HepG2 (cell line): ENCODE results near the gene ARL4D. TPM values are rescaled to one million over a fixed set of nuclear protein-coding genes. Genes with fewer than 3 reads are reported as not detected.
A peak's percentile ranks its signal among the peaks of the same experiment; 100 is the strongest.

Source experiments
- CBX1 ChIP-seq: IDR thresholded peaks from one replicate; pipeline ENCODE4 v1.6.1; 2016; ENCODE audit warnings: antibody characterized with exemption, low read depth
- CHD2 ChIP-seq: IDR thresholded peaks from 2 replicates; pipeline ENCODE4 v1.6.1; 2011; ENCODE audit warnings: low read depth, low read length, improper control_type of control experiment
- EP300 ChIP-seq, 3 experiments: sonication (generic) in 1 of 3; formaldehyde crosslinking in 1 of 3; IDR thresholded peaks; 2 replicates each; pipeline versions ENCODE4 v1.5.1 to v1.6.1; 2011 to 2020; ENCODE audit warnings: low read depth in 2 of 3, low read length in 2 of 3, borderline replicate concordance in 1 of 3, improper control_type of control experiment in 1 of 3, mild to moderate bottlenecking in 1 of 3, missing genetic modification reagents in 1 of 3, moderate library complexity in 1 of 3
- GABPB1 ChIP-seq: IDR thresholded peaks from 2 replicates; pipeline ENCODE4 v1.6.1; 2016; ENCODE audit warnings: mild to moderate bottlenecking, missing genetic modification reagents, moderate library complexity, missing compliant biosample characterization
- KDM3A ChIP-seq: IDR thresholded peaks from 2 replicates; pipeline ENCODE4 v1.6.1; 2018; ENCODE audit warnings: low read depth, missing compliant biosample characterization
- KDM4B ChIP-seq: sonication (generic); formaldehyde crosslinking; IDR thresholded peaks from 2 replicates; pipeline ENCODE4 v1.4.0; 2020; ENCODE audit warnings: missing genetic modification reagents
- NR3C1 ChIP-seq: sonication (generic); formaldehyde crosslinking; IDR thresholded peaks from 2 replicates; pipeline ENCODE4 v1.4.0; 2020; ENCODE audit warnings: missing genetic modification reagents
- PHF5A ChIP-seq: IDR thresholded peaks from one replicate; pipeline ENCODE4 v1.6.1; 2018; ENCODE audit warnings: low read depth, missing genetic modification reagents; ENCODE audit not compliant: unreplicated experiment
- PRMT3 ChIP-seq: sonication (generic); formaldehyde crosslinking; IDR thresholded peaks from 2 replicates; pipeline ENCODE4 v1.8.1; 2022; ENCODE audit warnings: low read depth, mild to moderate bottlenecking, moderate library complexity, missing genetic modification reagents, borderline replicate concordance
- SOX6 ChIP-seq, 2 experiments: fragments of 450-650 bp in 1 of 2; sonication (generic) in 1 of 2; formaldehyde crosslinking in 1 of 2; IDR thresholded peaks; 2 replicates each; pipeline versions ENCODE4 v1.4.0 to v1.6.1; 2017 to 2020; ENCODE audit warnings: antibody characterized with exemption in 1 of 2, mild to moderate bottlenecking in 1 of 2, missing genetic modification reagents in 1 of 2
- SRSF1 ChIP-seq: fragments of 200-400 bp; formaldehyde crosslinking; optimal IDR thresholded peaks from 2 replicates; pipeline ENCODE3; 2017; ENCODE audit warnings: mild to moderate bottlenecking, low read depth, low read length, moderate library complexity
- SRY ChIP-seq: sonication (generic); formaldehyde crosslinking; IDR thresholded peaks from 2 replicates; pipeline ENCODE4 v1.8.0; 2022; ENCODE audit warnings: mild to moderate bottlenecking, missing genetic modification reagents
- ZFP41 ChIP-seq: sonication (generic); formaldehyde crosslinking; IDR thresholded peaks from 2 replicates; pipeline ENCODE4 v1.4.0; 2020; ENCODE audit warnings: mild to moderate bottlenecking, missing genetic modification reagents, borderline replicate concordance
- ZNF20 ChIP-seq: sonication (generic); formaldehyde crosslinking; IDR thresholded peaks from 2 replicates; pipeline ENCODE4 v1.4.0; 2020; ENCODE audit warnings: mild to moderate bottlenecking, moderate library complexity, missing genetic modification reagents
- ZNF362 ChIP-seq: sonication (generic); formaldehyde crosslinking; IDR thresholded peaks from 2 replicates; pipeline ENCODE4 v1.4.0; 2020; ENCODE audit warnings: missing genetic modification reagents, mild to moderate bottlenecking, borderline replicate concordance
- ZNF441 ChIP-seq: sonication (generic); formaldehyde crosslinking; IDR thresholded peaks from 2 replicates; pipeline ENCODE4 v1.7.0; 2021; ENCODE audit warnings: missing genetic modification reagents, borderline replicate concordance
- ZNF550 ChIP-seq: sonication (generic); formaldehyde crosslinking; IDR thresholded peaks from 2 replicates; pipeline ENCODE4 v1.4.0; 2020; ENCODE audit warnings: mild to moderate bottlenecking, missing genetic modification reagents, borderline replicate concordance
- polyA plus RNA-seq, 8 experiments: library from polyadenylated mRNA; depleted of rRNA in 3 of 8; stranded (reverse) in 7 of 8; unstranded in 1 of 8; fragments of >200 nt; fragmentation: Illumina TruSeq in 4 of 8; extraction: Trizol in 4 of 8; gene quantifications; 2 replicates each; pipeline versions ENCODE4 v1.2.1 to v1.2.3, GENCODE V29; 2011 to 2016; ENCODE audit warnings: low read depth in 4 of 8, missing spikeins in 1 of 8, mixed read lengths in 1 of 8; ENCODE audit not compliant: insufficient read depth in 1 of 8
- total RNA-seq, 5 experiments: library from RNA; depleted of rRNA; stranded (reverse); fragments of >200 nt; fragmentation: Illumina TruSeq; extraction: Trizol; gene quantifications; 2 replicates each; pipeline ENCODE4 v1.2.3, GENCODE V29; 2016; ENCODE audit warnings: low read depth in 1 of 5
- TF ChIP-seq, protein P1 (sequence below): IDR thresholded peaks from 2 replicates; pipeline ENCODE4 v1.6.1; 2016
- TF ChIP-seq, protein P2 (sequence below): sonication (generic); formaldehyde crosslinking; IDR thresholded peaks from 2 replicates; pipeline ENCODE4 v1.9.0; 2022; ENCODE audit warnings: missing genetic modification reagents, mild to moderate bottlenecking, borderline replicate concordance
- TF ChIP-seq, protein P3 (sequence below): sonication (generic); formaldehyde crosslinking; IDR thresholded peaks from 2 replicates; pipeline ENCODE4 v1.5.0; 2020; ENCODE audit warnings: missing genetic modification reagents, mild to moderate bottlenecking, borderline replicate concordance
- TF ChIP-seq, protein P4 (sequence below): sonication (generic); formaldehyde crosslinking; IDR thresholded peaks from 2 replicates; pipeline ENCODE4 v1.4.0; 2020; ENCODE audit warnings: mild to moderate bottlenecking, missing genetic modification reagents

ARL4D gene
- total and polyA plus RNA-seq, 2 of the 13 experiments (the other 11 are each of a cell fraction or from before 2014, with no cell fraction given): 9.0 to 25.9 TPM

DNA sequence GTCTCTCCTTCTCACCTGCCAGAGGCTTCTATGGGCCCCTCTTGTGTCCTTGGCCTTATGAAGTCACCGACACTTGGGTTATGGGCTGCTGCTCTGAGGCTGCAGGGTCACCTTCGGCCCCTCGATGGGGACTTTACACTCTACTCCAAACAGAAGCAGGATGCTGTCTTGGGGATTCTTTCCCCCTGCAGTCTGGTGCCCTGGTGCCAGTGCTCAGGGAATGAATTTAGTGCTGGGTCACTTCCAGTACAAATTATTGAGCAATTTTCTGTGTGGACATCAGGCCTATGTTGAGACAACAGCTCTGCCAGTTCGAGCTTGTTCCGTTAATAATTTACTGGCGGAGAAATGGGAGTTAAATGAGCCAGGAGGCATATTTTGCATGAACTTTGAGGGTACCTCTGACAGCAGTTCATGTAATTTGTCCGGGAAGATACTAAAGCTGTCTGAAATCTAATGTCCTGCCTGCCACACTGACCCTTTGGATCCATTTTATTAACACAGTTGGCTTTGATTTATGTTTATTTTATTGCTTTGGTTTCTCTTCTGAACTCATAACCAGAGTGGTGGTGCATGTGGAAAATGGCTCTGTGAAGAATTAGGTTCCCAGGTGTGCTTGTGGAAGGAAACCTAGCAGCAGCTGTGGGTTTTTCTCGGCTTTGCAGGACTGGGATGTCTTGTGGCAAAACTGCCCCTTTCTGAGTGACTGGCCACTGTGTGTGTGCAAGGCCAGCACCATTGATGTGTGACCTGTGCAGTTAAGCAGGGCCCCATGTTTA, 50.9 kb downstream of the ARL4D start (continued):
- TF ChIP-seq, protein P1, sequence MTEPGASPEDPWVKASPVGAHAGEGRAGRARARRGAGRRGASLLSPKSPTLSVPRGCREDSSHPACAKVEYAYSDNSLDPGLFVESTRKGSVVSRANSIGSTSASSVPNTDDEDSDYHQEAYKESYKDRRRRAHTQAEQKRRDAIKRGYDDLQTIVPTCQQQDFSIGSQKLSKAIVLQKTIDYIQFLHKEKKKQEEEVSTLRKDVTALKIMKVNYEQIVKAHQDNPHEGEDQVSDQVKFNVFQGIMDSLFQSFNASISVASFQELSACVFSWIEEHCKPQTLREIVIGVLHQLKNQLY: peak; percentile 61; the same call in 1 of the 2 replicates
- TF ChIP-seq, protein P2, sequence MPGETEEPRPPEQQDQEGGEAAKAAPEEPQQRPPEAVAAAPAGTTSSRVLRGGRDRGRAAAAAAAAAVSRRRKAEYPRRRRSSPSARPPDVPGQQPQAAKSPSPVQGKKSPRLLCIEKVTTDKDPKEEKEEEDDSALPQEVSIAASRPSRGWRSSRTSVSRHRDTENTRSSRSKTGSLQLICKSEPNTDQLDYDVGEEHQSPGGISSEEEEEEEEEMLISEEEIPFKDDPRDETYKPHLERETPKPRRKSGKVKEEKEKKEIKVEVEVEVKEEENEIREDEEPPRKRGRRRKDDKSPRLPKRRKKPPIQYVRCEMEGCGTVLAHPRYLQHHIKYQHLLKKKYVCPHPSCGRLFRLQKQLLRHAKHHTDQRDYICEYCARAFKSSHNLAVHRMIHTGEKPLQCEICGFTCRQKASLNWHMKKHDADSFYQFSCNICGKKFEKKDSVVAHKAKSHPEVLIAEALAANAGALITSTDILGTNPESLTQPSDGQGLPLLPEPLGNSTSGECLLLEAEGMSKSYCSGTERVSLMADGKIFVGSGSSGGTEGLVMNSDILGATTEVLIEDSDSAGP (CRISPR knock-in tag): no peak
- TF ChIP-seq GABPB1 (CRISPR knock-in tag) (peak; percentile 59), KDM3A (CRISPR knock-in tag) (peak; percentile 90; the same call in 1 of the 2 replicates), SRSF1 (no peak), PRMT3 (CRISPR knock-in tag) (0 out of 2 replicates have a peak, but pooled peaks have one; percentile 74), ZNF441 (peak; percentile 60; the same call in 1 of the 2 replicates), ZNF20 (CRISPR knock-in tag) (no peak), CHD2 (no peak), SRY (CRISPR knock-in tag) (no peak), CBX1 (peak; percentile 33), PHF5A (CRISPR knock-in tag) (no peak), EP300 (IDR thresholded peaks at IDR 0.05; ENCODE audit: low read depth in 2 of 2, low read length in 2 of 2) (peak; percentile 82 to 91), EP300 (CRISPR knock-in tag; IDR thresholded peaks at IDR 0.05; ENCODE audit: borderline replicate concordance) (peak; percentile 77), KDM4B (CRISPR knock-in tag) (peak; percentile 52; the same call in 1 of the 2 replicates), NR3C1 (no peak), ZNF362 (no peak), ZFP41 (CRISPR knock-in tag) (no peak), ZNF550 (CRISPR knock-in tag) (no peak), SOX6 (IDR thresholded peaks at IDR 0.05) (no peak), SOX6 (CRISPR knock-in tag; IDR thresholded peaks at IDR 0.05) (peak; percentile 93)
- TF ChIP-seq, protein P3, sequence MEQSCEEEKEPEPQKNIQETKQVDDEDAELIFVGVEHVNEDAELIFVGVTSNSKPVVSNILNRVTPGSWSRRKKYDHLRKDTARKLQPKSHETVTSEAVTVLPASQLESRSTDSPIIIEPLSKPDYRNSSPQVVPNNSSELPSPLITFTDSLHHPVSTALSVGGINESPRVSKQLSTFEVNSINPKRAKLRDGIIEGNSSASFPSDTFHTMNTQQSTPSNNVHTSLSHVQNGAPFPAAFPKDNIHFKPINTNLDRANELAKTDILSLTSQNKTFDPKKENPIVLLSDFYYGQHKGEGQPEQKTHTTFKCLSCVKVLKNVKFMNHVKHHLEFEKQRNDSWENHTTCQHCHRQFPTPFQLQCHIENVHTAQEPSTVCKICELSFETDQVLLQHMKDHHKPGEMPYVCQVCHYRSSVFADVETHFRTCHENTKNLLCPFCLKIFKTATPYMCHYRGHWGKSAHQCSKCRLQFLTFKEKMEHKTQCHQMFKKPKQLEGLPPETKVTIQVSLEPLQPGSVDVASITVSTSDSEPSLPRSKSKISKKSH (CRISPR knock-in tag): no peak
- TF ChIP-seq, protein P4, sequence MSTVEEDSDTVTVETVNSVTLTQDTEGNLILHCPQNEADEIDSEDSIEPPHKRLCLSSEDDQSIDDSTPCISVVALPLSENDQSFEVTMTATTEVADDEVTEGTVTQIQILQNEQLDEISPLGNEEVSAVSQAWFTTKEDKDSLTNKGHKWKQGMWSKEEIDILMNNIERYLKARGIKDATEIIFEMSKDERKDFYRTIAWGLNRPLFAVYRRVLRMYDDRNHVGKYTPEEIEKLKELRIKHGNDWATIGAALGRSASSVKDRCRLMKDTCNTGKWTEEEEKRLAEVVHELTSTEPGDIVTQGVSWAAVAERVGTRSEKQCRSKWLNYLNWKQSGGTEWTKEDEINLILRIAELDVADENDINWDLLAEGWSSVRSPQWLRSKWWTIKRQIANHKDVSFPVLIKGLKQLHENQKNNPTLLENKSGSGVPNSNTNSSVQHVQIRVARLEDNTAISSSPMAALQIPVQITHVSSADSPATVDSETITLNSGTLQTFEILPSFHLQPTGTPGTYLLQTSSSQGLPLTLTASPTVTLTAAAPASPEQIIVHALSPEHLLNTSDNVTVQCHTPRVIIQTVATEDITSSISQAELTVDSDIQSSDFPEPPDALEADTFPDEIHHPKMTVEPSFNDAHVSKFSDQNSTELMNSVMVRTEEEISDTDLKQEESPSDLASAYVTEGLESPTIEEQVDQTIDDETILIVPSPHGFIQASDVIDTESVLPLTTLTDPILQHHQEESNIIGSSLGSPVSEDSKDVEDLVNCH (CRISPR knock-in tag): no peak
